AG04449 (cell line): ENCODE measurements around the gene HEXIM2.

ENCODE experiments used
- CTCF ChIA-PET: fragments of 350-600 bp; formaldehyde crosslinking; extraction: SDS; loops from one replicate; lab custom pipeline; 2021; ENCODE audit warnings: antibody characterized with exemption; lab: Yijun Ruan, JAX
- POLR2A ChIA-PET: fragments of 400-600, 350-600 bp; formaldehyde crosslinking; extraction: SDS; loops from one replicate; lab custom pipeline; 2020; ENCODE audit warnings: antibody characterized with exemption, inconsistent platforms; lab: Yijun Ruan, JAX
- DNase-seq: peaks from one replicate; pipeline ENCODE4 v3.0.0-alpha.2; 2010; ENCODE audit warnings: low read depth, low spot score
- H3K4me3 ChIP-seq: 2 replicates; pipeline ENCODE4 v1.5.1; 2011; ENCODE audit warnings: low read depth, mild to moderate bottlenecking, control low read depth, low read length
- CTCF ChIP-seq: IDR thresholded peaks from one replicate; pipeline ENCODE4 v1.5.1; 2011; ENCODE audit warnings: mild to moderate bottlenecking, moderate library complexity, low read length, control low read depth, inconsistent platforms; ENCODE audit not compliant: insufficient read depth; ENCODE audit errors: missing control alignments

HEXIM2 gene

GRCh38 chr17:45135192-45135977 lies 26.3 kb upstream of the HEXIM2 start, which contains the start of gene ACBD4:
TSS of gene ACBD4 (plus strand) at chr17:45135687. CDS start at chr17:45136145, 458 bp downstream.
- POLR2A ChIA-PET = interaction anchor here (0.5 to 2.6 kb wide), 6 partner anchors 8 to 62 kb away, joined by 3 to 56 read pairs (median 6); partner anchors contain the start of genes HEXIM1 and HEXIM2
- CTCF ChIA-PET = interaction anchor here (0.6 to 16.6 kb wide), 108 partner anchors 10 to 717 kb away, joined by 3 to 677 read pairs (median 5); partner anchors contain the start of genes EFTUD2, GFAP, HEXIM1 and HEXIM2
- H3K4me3 ChIP-seq = peak within 1 kb of the TSS; percentile 75
- peak; percentile 86 for DNase-seq
- peak; percentile 100 for TF ChIP-seq CTCF

- no peak for DNase-seq
- CTCF ChIA-PET = interaction anchor here (0.6 to 16.6 kb wide), 102 partner anchors 9 to 716 kb away, joined by 3 to 677 read pairs (median 5); partner anchors contain the start of genes EFTUD2, GFAP, HEXIM1 and HEXIM2
- POLR2A ChIA-PET = interaction anchor here (0.5 to 2.6 kb wide), 6 partner anchors 8 to 61 kb away, joined by 3 to 56 read pairs (median 6); partner anchors contain the start of genes HEXIM1 and HEXIM2
- peak overlapping the region; percentile 75 for H3K4me3 ChIP-seq
- no peak for TF ChIP-seq CTCF
These were observed 25.5 kb upstream of the HEXIM2 start for GRCh38 chr17:45135978-45136791.

- ChIA-PET POLR2A (interaction anchor here (0.8 to 2.6 kb wide), 2 partner anchors 11 to 12 kb away, joined by 3 to 56 read pairs; partner anchors contain the start of gene HEXIM1), CTCF (interaction anchor here (1.8 to 16.6 kb wide), 10 partner anchors 8 to 259 kb away, joined by 7 to 677 read pairs (median 54); partner anchors contain the start of genes HEXIM1 and HEXIM2)
- no peak for TF ChIP-seq CTCF
- DNase-seq = no peak
- H3K4me3 ChIP-seq = no peak overlapping the region
These were observed 24.7 kb upstream of the HEXIM2 start for GRCh38 chr17:45136846-45137560.

GRCh38 chr17:45137561-45138305 lies 23.9 kb upstream of the HEXIM2 start:
- no peak for TF ChIP-seq CTCF
- H3K4me3 ChIP-seq = no peak overlapping the region
- ChIA-PET CTCF (interaction anchor here (1.8 to 16.6 kb wide), 3 partner anchors 17 to 81 kb away, joined by 7 to 677 read pairs (median 236); partner anchors contain the start of genes HEXIM1 and HEXIM2), POLR2A (interaction anchor here (0.8 kb wide), 1 partner anchor 10 kb away, joined by 3 read pairs; the partner anchor contains the start of gene HEXIM1)
- no peak for DNase-seq

GRCh38 chr17:45138911-45139532 lies 22.7 kb upstream of the HEXIM2 start:
- no peak for TF ChIP-seq CTCF
- no peak for DNase-seq
- ChIA-PET POLR2A (interaction anchor here (1.6 kb wide), 1 partner anchor 9 kb away, joined by 8 read pairs; the partner anchor contains the start of gene HEXIM1), CTCF (interaction anchor here (0.7 to 16.6 kb wide), 5 partner anchors 10 to 219 kb away, joined by 3 to 677 read pairs (median 5); partner anchors contain the start of gene HEXIM1)
- H3K4me3 ChIP-seq = no peak overlapping the region
